Heart right ventricle (tissue), 16 donors: ENCODE measurements around the gene OR51E1. TPM values are rescaled to one million over a fixed set of nuclear protein-coding genes. Genes with fewer than 3 reads are reported as not detected.

Experiments
- ATAC-seq, 8 donors: fragments of 200-7000 bp; cut with Tn5 transposase; one replicate each; pipeline ENCODE4 v1.9.1; 2020; ENCODE audit warnings: mild to moderate bottlenecking in 8 of 8, moderate library complexity in 8 of 8, moderate number of reproducible peaks in 1 of 8
- DNase-seq, 2 donors: peaks; one replicate each; pipeline ENCODE4 v3.0.0-alpha.2; 2020
- H3K27ac ChIP-seq, 10 donors: fragments of 200-600 bp; sonication (generic) in 2 of 10; one replicate each; pipeline versions ENCODE4 v1.5.0 to v1.8.0; 2020 to 2022; ENCODE audit warnings: mild to moderate bottlenecking in 3 of 10
- H3K27me3 ChIP-seq, 7 donors: fragments of 200-600 bp; one replicate each; pipeline ENCODE4 v1.8.0; 2021 to 2022; ENCODE audit warnings: mild to moderate bottlenecking in 2 of 7
- H3K36me3 ChIP-seq, 9 donors: fragments of 200-600 bp; sonication (generic) in 1 of 9; one replicate each; pipeline versions ENCODE4 v1.5.0 to v1.8.0; 2020 to 2022; ENCODE audit warnings: mild to moderate bottlenecking in 2 of 9
- H3K4me1 ChIP-seq, 9 donors: fragments of 200-600 bp; sonication (generic) in 1 of 9; one replicate each; pipeline versions ENCODE4 v1.5.0 to v1.8.0; 2020 to 2022; ENCODE audit warnings: mild to moderate bottlenecking in 4 of 9
- H3K4me3 ChIP-seq, 10 donors: fragments of 200-600 bp; sonication (generic) in 2 of 10; one replicate each; pipeline versions ENCODE4 v1.5.0 to v1.8.0; 2020 to 2022; ENCODE audit warnings: mild to moderate bottlenecking in 7 of 10, moderate library complexity in 2 of 10
- H3K9me3 ChIP-seq, 11 donors: fragments of 200-600 bp in 10 of 11; sonication (generic) in 2 of 11; one replicate each; pipeline versions ENCODE4 v1.5.0 to v1.8.0; 2013 to 2022; ENCODE audit warnings: mild to moderate bottlenecking in 2 of 11, control low read depth in 1 of 11, moderate library complexity in 1 of 11
- WGBS, 2 donors: extraction: QIAGEN DNeasy Blood & Tissue Kit; methylation state at CpG; one replicate each; pipeline ENCODE4 v1.1.7; 2013; ENCODE audit warnings: inconsistent platforms in 1 of 2; 5-methylcytosine and 5-hydroxymethylcytosine counted together
- intact Hi-C, 10 donors: fragments of 100-400 bp; cut with DNase I; formaldehyde crosslinking; loops; one replicate each; pipeline versions ENCODE4 v1.11.1 to v1.14.2; 2022
- polyA plus RNA-seq, 2 donors: library from polyadenylated mRNA; stranded (reverse); fragments of 200-250 nt; gene quantifications; one replicate each; pipeline ENCODE4 v1.2.3, GENCODE V29; 2013
- total RNA-seq, 10 donors: library from RNA; stranded (reverse); fragmentation: NEBNext Ultra II Directional in 3 of 10; extraction: Animal tissue kit (Norgen Biotek cat#: 25700) in 3 of 10; gene quantifications; one replicate each; pipeline versions ENCODE4 v1.2.1 to v1.2.4, GENCODE V29; 2021 to 2023
- TF ChIP-seq, protein P1 (sequence below), 9 donors: fragments of 200-600 bp; sonication (generic) in 2 of 9; IDR thresholded peaks; one replicate each; pipeline versions ENCODE4 v1.5.0 to v1.8.0; 2021 to 2022; ENCODE audit warnings: antibody characterized with exemption in 9 of 9, mild to moderate bottlenecking in 5 of 9, moderate library complexity in 1 of 9
- donor health status: Arrhythmogenic right ventricular cardiomyopathy.
- donor health status: ischemic (EF 13 %, LVEDD 7.1; RV severe dilation, severe dysfunction).
- donor health status: healthy with polysubstance abuse.
- donor health status: DM: no; HTN: yes; CAD: no.
- donor health status: DM: no; HTN: no; CAD: no.
- donor health status: ischemic (EF 25% LVEDD 6.9; RV normal size, moderate dysfunction).
- donor health status: ischemic (EF 25% LVEDD 5.7; RV mildly dilated, moderate dysfunction).
- donor health status: healthy.
- donor health status: DM: yes; HTN: yes; CAD: no.
- donor health status: Ischemic cardiomyopathy.
- donor health status: ischemic (EF 35%, LVEDD 5.7; RV mildly dilated, moderate dysfunction).
- donor health status: nonischemic (EF 11% LVEDD 7.7; RV severe dilation, severe dysfunction).
- donor health status: DM: yes; HTN: yes; CAD: no.
- donor health status: PGD.
- donor health status: ischemic (EF 29% LVEDD 5.4; RV normal size, mild dysfunction).
- donor health status: nonischemic (EF 23%, LVEDD 6.1; RV moderate dilation, normal function).

OR51E1 gene
- total and polyA plus RNA-seq, 12 donors = 0.68 to 3.4 (median 2.0) TPM

DNA sequence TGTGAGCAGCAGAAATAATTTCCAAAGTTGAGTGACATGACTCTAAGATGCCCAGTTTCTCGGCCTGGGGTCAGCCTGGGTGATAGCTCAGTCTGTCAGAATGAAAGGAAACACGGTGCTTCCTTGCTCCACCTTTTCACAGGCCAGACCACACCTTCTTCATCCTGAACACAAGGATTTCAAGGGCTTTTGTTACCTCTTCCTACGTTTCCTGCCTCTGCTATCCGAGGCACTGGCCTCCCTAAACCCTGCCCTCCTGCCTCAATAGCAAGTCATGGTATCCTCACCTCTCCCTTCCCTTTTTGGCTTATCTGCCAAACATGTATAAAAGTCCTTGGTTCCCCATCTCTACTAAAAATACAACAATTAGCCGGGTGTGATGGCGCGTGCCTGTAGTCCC is 1.7 kb upstream of the OR51E1 start:
- TF ChIP-seq, protein P1, sequence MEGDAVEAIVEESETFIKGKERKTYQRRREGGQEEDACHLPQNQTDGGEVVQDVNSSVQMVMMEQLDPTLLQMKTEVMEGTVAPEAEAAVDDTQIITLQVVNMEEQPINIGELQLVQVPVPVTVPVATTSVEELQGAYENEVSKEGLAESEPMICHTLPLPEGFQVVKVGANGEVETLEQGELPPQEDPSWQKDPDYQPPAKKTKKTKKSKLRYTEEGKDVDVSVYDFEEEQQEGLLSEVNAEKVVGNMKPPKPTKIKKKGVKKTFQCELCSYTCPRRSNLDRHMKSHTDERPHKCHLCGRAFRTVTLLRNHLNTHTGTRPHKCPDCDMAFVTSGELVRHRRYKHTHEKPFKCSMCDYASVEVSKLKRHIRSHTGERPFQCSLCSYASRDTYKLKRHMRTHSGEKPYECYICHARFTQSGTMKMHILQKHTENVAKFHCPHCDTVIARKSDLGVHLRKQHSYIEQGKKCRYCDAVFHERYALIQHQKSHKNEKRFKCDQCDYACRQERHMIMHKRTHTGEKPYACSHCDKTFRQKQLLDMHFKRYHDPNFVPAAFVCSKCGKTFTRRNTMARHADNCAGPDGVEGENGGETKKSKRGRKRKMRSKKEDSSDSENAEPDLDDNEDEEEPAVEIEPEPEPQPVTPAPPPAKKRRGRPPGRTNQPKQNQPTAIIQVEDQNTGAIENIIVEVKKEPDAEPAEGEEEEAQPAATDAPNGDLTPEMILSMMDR (IDR thresholded peaks at IDR 0.05) = no peak
- no peak overlapping the region for H3K4me3 ChIP-seq
- DNase-seq = peak in 1 of 2 donors; percentile 20
- H3K27ac ChIP-seq = peak overlapping the region in 9 of 10 donors; percentile 13 to 91 (median 82)
- 59 to 72% methylated on average over 7 of the region's 7 CpGs for WGBS, 2 donors
- peaks cover 4 to 54% (median 33%) of the 10 kb centered on the region in 9 donors for H3K4me1 ChIP-seq
- intact Hi-C loops = loop anchor here in 1 of 10 donors (10.0 kb wide), 1 partner anchor 457 kb away; no protein-coding TSS in a partner anchor
- H3K36me3 ChIP-seq = no peaks in the 10 kb centered on the region
- ATAC-seq = peak in 7 of 8 donors; percentile 20 to 68 (median 31)
- no peaks in the 10 kb centered on the region for H3K9me3 ChIP-seq
- no peaks in the 10 kb centered on the region for H3K27me3 ChIP-seq

DNA sequence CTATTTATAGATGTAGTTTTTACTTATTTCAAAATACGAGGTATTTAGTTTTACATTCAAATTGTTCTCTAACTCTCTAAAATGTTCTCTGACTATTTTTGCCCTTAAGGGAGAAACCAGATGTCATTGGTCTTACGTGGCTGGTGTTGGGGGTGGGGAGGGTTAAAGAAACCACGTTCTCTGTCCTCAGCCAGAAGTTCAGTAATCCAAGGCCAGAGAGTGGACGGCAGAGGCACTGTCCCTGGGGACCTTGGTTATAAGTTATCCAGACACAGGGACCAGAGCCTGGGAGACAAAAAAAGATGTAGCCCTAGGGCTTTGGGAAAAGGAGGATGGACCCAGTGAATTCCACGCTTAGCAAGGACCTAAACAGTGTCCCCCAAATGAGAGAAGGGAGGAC is 706 bp upstream of the OR51E1 start:
- Histone ChIP-seq H3K27me3 (no peaks in the 10 kb centered on the region), H3K9me3 (no peaks in the 10 kb centered on the region), H3K4me1 (peaks cover 4 to 59% (median 38%) of the 10 kb centered on the region in 9 donors), H3K27ac (peak overlapping the region in 9 of 10 donors; percentile 64 to 91 (median 82)), H3K4me3 (peak overlapping the region in 6 of 10 donors; percentile 34 to 58 (median 51)), H3K36me3 (no peaks in the 10 kb centered on the region)
- ATAC-seq (peak; percentile 62 to 90 (median 78)), DNase-seq (peak; percentile 40 to 85)
- intact Hi-C loops = loop anchor here in 1 of 10 donors (10.0 kb wide), 1 partner anchor 458 kb away; no protein-coding TSS in a partner anchor
- 18 to 30% methylated on average over 5 of the region's 5 CpGs for WGBS, 2 donors
- TF ChIP-seq, protein P1 (IDR thresholded peaks at IDR 0.05) = no peak

DNA sequence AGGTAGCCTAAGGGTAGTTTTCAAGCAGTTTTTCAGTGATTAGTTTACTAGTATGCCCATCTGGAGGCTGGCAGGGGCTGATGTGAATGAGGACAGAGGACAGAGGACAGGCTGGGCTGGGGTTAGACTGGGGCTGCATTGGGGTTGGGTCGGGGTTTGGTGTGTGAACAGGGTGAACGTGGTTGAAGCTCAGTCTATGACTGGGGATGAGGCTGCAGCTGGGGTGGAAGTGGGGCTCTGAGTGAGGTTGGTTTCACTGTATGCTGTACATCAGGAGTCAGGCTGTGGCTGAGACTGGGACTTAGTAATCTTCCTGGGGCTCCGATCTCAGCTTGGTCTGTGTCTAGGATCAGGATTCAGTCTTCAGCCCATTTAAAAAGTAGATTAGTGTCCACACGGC is 451 bp downstream of the OR51E1 start:
- WGBS, 2 donors = 48 to 56% methylated on average over 4 of the region's 4 CpGs
- Histone ChIP-seq H3K9me3 (no peaks in the 10 kb centered on the region), H3K27ac (peak overlapping the region in 9 of 10 donors; percentile 31 to 91 (median 82)), H3K27me3 (no peaks in the 10 kb centered on the region), H3K36me3 (no peaks in the 10 kb centered on the region), H3K4me3 (peak overlapping the region in 9 of 10 donors; percentile 21 to 58 (median 49)), H3K4me1 (peaks cover 4 to 70% (median 49%) of the 10 kb centered on the region in 9 donors)
- ATAC-seq (peak in 1 of 8 donors; percentile 31), DNase-seq (no peak)
- intact Hi-C loops = loop anchor here in 1 of 10 donors (10.0 kb wide), 1 partner anchor 459 kb away; no protein-coding TSS in a partner anchor
- TF ChIP-seq, protein P1 (IDR thresholded peaks at IDR 0.05) = no peak

DNA sequence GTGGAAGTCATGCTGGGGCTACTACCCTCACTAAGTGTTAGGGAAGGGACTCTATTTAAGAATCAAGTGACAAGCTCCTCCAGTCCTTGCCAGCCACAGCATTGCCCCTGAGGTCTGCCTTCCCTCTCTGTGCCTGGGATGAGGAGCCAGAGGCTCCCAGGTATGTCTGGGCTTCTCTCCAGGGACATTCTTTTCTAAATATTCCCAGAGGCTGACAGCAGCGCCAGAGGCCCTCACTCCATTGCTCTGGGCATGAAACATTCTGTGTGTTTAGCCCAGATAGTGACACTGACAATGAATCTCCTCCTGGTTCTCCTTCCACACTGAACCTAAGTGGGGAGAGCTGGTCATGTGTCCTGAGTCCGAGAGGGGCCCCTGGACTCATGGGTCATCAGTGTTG is 2.2 kb downstream of the OR51E1 start:
- H3K9me3 ChIP-seq = no peaks in the 10 kb centered on the region
- 42 to 44% methylated on average over 2 of the region's 2 CpGs for WGBS, 2 donors
- TF ChIP-seq, protein P1 (IDR thresholded peaks at IDR 0.05) = no peak
- no peaks in the 10 kb centered on the region for H3K27me3 ChIP-seq
- peak overlapping the region; percentile 29 to 91 (median 73) for H3K27ac ChIP-seq
- peak in 7 of 8 donors; percentile 9 to 92 (median 74) for ATAC-seq
- DNase-seq = peak; percentile 26 to 31
- no peaks in the 10 kb centered on the region for H3K36me3 ChIP-seq
- peak overlapping the region in 7 of 10 donors; percentile 11 to 58 (median 50) for H3K4me3 ChIP-seq
- intact Hi-C loops = loop anchor here in 1 of 10 donors (10.0 kb wide), 1 partner anchor 461 kb away; no protein-coding TSS in a partner anchor
- peaks cover 4 to 78% (median 49%) of the 10 kb centered on the region in 9 donors for H3K4me1 ChIP-seq
